ENCODE results near the gene MYRF. TPM values are rescaled to one million over a fixed set of nuclear protein-coding genes. Genes with fewer than 3 reads are reported as not detected.

Gene MYRF
- total RNA-seq = under 0.01 and 0.22 TPM in 2 replicates

GRCh38 chr11:61752117-61752924 lies at the start of gene MYRF:
MYRF (plus strand) TSS chr11:61752636; CDS start chr11:61752745, 109 bp downstream.

GRCh38 chr11:61792310-61793082 lies 40.1 kb downstream of the MYRF start, which contains the start of the genes FEN1 and TMEM258:
FEN1 (plus strand) TSS chr11:61792911; CDS start chr11:61795362, 2,451 bp downstream.
TMEM258 (minus strand) TSS chr11:61792599; CDS start chr11:61792558, 41 bp downstream.

DNA sequence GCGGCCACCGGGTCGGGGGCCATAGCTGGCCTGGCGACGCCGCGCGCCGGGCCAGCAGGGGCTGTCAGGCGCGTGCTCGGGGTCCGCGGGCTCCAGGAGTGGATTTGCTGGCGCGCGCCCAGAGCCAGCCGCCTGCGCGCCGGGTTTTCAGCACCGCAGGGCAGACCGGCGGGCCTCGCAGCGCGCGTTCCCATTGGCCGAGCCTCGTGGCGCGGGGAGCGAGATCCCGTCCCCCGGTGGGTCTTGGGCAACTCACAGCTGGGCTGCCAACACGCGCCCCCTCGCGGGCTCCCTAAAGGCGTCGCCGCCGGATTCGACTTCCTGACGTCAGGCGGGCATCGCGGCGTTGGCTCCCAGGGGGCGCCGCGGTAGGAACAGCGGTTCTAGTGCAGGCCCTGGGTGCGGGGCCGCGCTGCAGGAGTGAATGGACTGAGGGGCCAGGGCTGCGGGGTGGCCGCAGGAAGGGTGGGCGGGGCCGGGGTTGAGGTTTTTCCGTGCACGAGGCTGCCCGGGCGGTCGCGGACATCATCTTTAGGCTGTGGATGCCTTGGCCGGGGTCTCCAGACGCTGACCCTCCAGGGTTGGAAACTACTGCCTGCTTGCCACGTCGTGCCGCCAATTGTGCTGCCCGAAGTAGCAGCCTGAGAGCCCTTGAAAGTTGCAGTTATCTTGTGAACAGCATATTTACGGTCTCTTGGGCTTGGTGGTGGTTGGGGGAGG lies 64.5 kb downstream of the MYRF start, which contains the start of gene FADS1:
FADS1 (minus strand) TSS at position 268 of the 720 bp plus-strand sequence; CDS start at position 194, 74 bp downstream.

DNA sequence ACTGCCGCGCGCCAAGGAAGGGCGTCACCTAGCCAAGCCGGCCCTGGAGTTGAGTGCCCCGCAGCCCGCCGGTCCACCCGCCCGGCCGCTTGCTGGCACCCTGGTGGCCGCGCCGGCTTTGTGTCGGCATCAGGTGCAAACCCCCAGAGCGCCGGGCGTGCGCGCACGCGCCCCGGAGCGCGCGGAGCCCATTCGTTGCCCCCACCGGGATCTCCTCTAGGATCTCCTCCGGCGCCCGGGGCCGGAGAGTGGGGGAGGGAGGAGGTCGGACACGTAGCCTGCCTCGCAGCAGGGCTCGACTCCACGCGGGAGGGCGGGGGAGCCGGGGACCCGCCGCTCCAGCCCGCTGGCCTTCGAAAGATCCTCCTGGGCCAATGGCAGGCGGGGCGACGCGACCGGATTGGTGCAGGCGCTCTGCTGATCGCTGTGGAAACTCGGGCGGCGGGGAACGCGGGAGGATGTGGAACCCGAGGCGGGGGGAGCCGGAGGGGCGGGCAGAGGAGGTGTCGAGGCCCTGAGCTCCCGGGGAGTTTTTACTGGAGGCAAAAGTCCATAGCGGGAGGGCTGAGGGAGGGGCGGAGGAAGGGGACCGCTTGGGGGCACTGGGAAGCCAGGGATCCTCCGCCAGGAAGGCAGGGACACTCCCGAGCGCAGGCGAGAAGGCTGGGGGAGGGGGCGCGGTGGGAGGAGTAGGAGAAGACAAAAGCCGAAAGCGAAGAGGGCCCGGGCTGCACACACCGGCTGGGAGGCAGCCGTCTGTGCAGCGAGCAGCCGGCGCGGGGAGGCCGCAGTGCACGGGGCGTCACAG lies 75.3 kb downstream of the MYRF start, which contains the start of gene FADS2:
FADS2 (plus strand) TSS at position 730 of the 808 bp plus-strand sequence. CDS start 91 bp downstream, outside the sequence.

Other genes starting within 250 kb of the MYRF start
- gene LRRC10B, start 243.9 kb upstream of the MYRF start, total RNA-seq = under 0.01 TPM in 1 of 2 replicates, not detected in the other
- 3.4 and 4.3 TPM in 2 replicates for gene SYT7, start 171.6 kb upstream of the MYRF start, total RNA-seq
- gene DAGLA, start 72.2 kb upstream of the MYRF start, total RNA-seq = 2.4 and 2.5 TPM in 2 replicates
- gene TMEM258, start 40.0 kb downstream of the MYRF start, total RNA-seq = 69.9 and 86.2 TPM in 2 replicates
- gene FEN1, start 40.3 kb downstream of the MYRF start, total RNA-seq = 9.7 and 13.8 TPM in 2 replicates
- gene FADS1, start 64.4 kb downstream of the MYRF start, total RNA-seq = 51.5 and 91.2 TPM in 2 replicates
- gene FADS2, start 75.7 kb downstream of the MYRF start, total RNA-seq = 53.8 and 70.4 TPM in 2 replicates
- gene FADS3, start 138.9 kb downstream of the MYRF start, total RNA-seq = 60.9 and 75.8 TPM in 2 replicates
- gene RAB3IL1, start 164.9 kb downstream of the MYRF start, total RNA-seq = 8.5 and 11.6 TPM in 2 replicates
- gene BEST1, start 197.7 kb downstream of the MYRF start, total RNA-seq = 3.8 and 5.2 TPM in 2 replicates
- 1,512 and 1,689 TPM in 2 replicates for gene FTH1, start 215.0 kb downstream of the MYRF start, total RNA-seq